ENCODE data around the gene CCDC142.

Gene CCDC142

DNA sequence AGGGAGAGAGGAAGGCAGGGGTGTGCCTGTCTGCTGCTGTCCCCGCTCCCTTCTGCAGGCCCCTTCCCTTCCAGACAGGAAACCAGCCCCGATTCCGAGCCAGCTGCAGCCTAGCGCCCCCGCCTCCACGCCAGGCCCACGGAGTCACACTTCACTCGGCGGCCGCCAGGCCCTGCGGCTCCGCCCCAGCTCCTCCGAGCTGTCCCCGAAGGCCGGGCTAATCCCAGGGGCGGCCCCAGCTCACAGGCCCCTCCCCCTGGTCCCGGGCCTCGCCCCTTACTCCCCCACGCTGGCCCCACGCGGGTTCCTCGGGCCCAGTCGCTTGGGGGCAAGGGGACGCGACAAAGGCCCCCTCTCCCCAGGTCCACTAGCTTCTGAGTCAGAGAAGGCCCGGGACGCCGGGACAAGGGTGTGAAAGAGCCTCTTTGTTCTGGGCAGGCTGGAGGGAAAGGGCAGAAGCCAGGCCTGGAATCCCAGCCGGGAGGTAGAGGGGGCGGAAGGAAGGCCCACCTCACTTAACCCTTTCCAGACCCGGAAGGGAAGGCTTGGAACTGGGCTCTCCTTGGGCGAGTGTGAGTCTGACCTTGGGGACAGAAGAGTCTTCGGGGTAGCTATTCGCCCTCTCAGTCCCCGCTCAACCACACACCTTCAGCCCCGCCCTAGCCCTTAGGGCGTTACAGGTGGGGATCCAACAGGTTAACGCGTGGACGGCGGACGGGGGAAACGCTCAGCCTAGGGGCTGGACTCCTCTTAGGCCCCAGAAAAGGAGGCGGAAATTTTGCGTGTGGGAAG, 42.2 kb downstream of the CCDC142 start:
- DNase-seq: peak; percentile 34

DNA sequence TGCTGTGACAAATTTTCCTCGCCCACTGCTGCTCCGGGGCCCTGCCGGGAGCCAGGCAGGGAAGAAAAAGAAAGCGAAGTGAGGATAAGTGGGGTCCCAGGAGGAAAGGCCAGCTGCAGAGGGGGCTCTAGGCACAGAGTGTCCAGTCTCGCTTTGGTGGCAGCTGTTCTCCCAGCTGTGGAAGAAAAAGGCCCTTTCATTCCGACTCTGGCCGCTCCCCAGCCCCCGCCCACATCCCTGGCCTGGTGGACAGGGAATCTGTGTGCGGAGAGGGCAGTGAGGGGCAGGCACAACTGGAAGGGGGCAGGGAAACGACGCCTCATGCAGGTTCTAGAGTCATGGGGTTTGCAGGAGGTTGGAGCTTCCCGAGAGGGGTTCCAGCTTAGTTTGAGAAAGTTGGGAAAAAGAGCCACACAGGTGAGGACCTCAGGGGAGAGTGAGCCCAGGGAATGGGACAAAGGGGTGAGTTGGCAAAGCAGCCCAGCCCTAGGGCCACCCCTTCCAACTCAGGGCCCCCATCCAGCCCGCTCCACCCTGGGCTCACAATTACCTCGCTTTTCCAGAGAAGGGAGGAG, 42.9 kb downstream of the CCDC142 start:
- DNase-seq: no peak

DNA sequence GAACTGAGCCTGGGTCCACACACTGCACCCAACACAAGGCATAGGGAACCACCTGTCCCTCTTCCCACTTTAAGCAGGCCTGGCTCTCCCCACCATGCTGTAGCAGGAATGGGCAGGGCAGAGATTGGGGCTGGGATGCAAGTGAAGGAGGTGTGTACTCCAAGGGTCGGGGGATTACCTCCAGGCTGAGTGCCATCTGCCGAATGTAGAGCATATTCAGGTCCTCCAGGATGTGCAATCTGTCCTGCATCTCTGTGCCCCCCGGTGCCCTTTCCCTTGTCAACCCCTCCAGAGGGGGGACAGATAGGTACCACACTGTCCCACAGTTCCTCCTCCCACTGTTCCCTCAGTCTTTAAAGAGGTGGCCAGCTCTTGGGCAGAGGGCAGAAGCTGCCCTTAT, 43.4 kb downstream of the CCDC142 start:
- DNase-seq: no peak

DNA sequence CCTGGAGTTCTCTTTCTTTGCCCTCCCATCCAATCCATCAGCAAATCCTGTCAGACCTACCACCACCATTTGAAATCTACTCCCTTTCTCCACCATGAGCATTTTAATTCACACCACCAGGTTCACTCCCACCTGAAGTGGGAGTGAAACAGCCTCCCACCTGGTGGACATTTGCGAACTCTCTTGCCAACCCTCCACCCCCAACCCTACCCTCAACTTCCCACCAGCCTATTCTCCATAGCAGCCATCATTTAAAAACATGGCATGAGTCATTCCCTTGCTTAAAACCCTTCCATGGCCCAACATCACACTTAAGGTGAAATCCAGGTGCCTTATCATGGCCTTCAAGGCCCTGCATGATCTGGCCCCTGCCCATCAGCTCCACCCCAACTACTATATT, 44.5 kb downstream of the CCDC142 start:
- no peak for DNase-seq

DNA sequence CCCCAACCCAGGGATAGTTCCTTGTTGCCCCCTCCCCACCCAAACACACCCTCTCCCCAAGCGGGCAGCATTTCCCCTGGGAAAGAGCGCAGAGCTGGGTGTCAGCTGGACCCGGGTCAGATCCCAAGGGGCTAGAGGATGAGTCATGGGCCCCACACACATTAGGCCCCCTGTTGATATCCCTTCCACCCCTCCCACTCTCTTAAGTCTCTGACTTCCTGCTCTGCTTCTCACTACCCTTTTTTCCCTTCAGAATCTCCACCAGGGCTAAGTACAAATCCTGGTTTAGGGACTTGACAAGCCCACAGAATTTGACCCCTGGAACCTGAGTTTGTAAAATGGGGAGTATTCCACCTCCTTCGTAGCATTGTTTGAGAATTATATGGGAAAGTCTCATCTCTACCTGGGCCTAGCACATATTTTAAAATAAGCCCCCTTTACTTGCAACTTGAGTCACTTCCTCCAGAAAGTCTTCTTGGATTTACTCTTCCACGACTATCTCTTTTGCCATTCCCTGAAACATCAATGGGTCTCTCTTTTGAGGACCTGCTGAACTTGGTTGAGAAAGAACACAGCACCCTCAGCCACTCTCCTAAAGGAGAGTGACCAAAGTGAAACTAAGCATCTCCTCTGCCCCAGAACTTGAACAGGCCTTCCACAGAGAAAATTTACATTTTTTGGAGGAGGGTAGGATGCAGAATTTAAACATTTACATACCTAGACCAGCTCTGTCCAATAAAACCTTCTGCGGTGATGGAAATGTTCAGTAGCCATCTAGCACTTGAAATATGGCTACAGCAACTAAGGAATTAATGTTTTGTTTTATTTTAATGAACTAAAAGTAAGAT, 45.7 kb downstream of the CCDC142 start:
- no peak for DNase-seq

DNA sequence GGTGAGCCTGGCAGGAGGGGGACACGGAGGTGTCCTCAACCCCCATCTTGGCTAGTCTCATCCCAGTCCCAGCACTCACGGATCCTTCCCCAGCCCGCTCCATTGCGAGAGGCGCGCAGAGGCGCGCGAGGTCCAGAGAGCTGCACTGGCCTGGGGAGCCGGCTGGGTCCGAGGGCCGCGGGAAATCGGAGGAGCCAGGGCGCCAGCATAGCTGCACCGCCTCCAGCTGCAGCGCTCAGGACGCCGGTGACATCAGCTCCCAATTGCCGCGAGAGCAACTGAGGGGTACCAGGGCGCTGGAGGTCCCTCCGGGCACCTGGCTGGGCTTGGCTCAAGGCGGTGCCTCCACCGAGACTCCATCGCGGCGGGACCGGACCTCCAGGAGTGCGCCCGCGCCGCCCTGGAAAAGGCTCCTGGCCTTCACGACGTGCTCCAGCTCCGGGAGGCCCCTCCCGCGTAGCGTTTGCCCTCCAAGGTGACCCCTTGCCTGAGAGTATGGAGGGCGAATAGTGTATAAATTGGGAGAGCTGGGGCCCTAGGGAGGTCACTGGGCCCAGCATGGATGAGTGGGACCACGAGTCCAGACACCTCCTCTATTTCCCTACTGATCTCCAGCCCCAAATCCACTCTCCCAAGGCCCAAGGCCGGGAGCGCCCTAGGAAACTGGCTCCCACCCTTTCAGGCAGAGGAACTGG, 46.5 kb downstream of the CCDC142 start:
- no peak for DNase-seq

DNA sequence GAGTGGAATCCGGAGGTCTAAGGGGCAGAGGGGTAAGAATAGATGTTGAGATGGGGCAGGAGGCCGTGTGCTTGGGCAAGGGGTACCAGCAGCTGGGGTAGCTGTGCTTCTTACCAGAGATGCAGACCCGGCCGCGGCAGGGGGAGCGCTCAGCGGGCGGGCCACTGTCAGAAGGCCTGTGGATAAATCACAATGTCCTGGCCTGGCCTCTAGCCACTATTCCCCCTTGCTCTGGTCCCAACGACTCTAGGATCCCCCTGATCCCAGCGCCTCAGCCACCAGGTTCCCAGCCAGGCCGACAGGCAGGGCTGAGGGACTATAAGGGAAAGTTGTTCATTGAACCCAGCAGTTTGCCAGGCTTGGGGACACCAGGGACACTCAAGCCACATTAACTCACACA, 52.3 kb downstream of the CCDC142 start:
- DNase-seq: no peak

DNA sequence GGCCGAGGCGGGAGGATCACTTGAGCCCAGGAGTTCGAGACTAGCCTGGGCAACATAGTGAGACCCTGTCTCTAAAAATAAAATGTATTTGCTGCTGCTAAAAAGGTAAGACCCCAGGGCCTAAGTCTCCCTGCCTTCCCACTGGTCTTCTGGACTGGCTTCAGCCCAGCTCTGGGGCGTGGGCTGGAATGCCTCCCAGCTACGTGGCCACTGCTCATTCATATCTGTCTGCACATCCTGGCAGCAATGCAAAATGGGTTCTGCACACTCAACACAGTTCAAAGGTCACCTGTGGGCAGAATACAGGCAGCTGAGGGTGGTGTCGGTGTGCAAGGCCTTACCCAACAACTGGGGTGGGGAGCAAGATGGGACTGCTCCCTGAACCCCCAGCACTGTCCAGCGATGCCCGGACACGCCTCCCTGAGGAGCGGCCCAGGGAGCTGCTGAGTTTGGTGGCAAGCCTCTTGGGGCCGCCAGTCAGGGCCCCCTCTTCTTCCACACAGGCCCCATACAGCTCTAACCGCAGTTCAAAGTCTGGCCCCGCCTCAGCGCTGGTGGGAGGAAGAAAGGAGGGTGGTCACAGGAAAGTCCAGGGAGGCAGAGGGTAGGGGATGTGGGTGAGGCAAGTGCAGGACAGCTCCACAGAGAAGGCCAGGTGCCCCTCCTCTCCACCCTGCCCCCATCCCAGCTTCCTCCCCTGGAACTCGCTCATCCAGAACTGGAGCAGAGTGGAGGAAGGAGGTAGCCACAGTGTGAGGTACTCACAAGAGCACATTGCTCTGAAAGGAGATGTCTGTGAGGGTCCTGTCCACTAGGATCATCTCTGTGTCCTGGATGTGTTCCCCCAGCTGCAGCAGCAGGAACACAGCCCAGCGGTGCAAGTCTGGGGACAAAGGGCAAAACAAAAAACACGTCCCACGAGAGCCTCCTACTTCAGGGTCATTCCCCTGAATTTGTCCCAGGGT, 53.0 kb downstream of the CCDC142 start:
- DNase-seq: no peak

DNA sequence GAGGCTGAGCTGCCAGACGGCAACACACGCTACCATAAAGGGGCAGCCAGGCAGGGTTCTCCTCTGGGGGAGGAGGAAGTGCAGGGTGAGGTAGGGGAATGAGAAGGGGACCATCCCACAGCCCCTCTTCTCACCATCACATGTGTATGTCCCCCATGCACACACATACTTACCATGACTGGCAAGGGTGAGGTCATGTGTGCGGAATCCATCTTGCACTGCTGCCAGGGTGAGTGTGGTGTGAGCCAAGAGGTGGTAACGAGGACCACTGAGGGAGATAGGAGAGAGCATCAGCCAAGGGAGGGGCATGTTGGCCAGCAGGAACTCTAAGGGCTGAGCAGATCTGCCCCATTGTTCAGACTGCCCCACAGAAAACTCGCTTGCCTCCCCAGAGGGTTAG, 54.1 kb downstream of the CCDC142 start:
- DNase-seq: no peak

DNA sequence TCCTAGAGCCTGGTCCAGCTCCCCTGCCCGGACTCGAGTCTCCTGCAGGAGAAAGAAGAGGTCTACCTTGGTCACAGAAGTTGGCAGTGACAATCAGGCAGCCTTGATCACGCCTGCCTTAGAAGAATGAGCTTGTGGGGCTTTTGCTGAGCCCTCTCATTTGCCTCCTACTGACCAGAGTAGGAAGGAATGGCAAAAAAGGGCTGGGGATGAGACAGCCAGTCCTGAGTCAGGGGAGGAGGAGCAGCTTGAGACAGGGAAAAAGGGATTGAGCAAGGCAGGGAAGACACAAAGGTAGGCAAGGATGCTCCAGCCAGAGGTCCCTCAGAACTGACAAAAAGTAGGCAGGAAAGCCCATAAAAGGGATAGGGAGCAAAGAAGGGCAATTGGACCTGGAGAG, 55.2 kb downstream of the CCDC142 start:
- no peak for DNase-seq

DNA sequence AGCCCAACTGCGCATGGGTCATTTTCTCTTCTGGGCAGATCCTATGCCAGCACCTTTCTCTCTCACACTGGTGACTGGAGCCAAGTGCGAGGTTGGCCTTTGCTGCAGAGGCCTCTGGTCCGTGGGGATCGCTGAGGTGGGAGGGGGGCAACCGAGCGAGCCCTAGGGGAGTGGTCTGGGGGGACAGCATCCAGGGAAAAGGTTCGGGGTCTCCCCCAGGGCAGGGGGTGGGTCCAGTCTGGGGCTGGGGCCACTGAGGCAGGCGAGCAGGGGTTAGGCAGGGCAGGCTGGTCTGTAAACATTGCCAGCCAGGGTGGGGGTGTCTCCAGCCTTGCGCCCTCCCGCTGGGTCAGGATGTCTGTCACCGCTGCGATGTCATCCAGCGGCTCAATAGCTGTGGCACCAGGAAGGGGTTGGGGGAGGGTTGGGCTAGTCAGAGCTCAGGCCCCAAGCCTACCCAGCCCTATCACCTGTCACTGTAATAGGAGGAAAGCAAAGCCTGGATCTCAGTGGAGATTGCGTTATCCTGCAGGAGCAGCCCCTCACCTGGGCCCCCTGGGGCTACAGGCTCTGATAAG, 56.5 kb downstream of the CCDC142 start:
- no peak for DNase-seq

DNA sequence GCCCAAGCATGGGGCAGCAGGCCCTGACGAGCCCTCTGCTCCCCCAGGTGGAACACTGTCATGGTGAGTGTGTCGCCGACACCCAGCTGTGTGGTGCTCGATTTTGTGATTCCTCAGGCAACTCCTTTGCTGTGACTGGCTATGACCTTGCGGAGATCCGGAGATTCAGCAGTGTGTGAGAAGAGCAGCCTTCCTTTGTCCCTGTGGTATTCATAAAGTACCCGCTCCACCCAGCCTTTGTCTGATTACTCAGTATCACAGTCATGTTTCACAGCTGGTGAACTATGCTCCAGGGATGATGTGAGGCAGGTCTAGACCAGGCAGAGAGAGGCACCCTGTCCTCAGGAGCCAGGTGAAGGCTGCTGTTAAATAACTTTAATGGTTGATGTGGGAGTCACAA, 57.3 kb downstream of the CCDC142 start:
- DNase-seq: no peak

DNA sequence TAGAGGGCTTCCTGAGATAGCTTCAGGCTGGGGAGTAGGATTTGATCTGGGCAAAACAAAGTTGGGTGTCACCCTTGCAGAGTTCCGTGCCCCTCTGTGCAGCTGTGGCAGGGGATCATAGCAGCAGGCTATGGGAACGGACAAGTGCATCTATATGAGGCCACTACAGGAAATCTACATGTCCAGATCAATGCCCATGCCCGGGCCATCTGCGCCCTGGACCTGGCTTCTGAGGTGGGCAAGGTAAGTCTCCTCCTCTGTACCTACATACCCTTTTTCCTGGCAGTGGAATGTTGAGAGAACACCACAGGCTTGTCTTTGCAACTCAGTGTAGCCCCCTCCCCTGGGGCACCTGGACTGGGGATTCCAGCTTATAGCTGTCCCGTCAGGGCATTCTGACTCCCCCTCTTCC, 57.8 kb downstream of the CCDC142 start:
- DNase-seq: no peak

DNA sequence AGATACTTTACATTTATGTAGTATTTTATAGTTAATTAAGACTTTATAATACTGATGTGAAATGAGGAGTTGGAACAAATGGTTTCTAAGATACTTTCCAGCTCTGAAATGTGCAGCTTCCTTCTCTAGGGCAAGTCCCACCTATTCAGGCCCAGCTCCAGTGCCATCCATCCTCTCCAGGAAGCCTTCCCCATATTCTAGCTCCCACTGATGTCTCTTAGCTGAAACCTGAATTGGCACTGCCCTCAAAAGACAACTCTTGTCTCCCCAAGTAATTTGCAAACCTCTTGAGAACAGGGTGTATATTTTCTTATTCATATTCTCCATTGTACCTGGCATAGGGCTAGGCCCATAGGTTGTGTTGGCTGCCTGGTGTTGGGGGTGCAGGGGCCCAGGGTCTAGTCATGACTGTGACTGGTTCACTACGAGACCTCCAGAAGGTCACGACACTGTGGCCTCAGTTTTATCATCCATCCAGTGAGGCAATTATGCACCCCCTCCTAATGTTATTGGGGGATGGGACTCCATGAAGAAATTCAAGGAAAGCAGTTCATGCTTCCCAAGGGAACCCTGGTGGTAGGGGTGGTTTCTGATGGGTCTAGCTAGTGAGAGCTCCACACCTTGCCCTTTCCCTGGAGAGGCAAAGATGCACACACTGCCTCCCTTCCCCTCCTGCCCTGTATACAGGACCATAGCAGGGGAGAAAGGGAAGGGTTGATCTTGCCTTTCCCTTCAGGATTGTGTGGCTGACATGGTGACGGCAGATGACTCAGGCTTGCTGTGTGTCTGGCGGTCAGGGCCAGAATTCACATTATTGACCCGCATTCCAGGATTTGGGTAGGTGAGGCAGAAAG, 58.4 kb downstream of the CCDC142 start:
- no peak for DNase-seq
